HepG2 (cell line): Measurements from ENCODE around the gene AEN. TPM values are rescaled to one million over a fixed set of nuclear protein-coding genes. Genes with fewer than 3 reads are reported as not detected.
A peak's percentile ranks its signal among the peaks of the same experiment; 100 is the strongest.

Experiments used
- AGO1 ChIP-seq: fragments of 200-400 bp; formaldehyde crosslinking; IDR thresholded peaks from 2 replicates; pipeline ENCODE4 v1.6.1; 2017; ENCODE audit warnings: mild to moderate bottlenecking, low read depth, low read length, moderate library complexity; ENCODE audit not compliant: poor library complexity, severe bottlenecking
- CBX5 ChIP-seq: sonication (generic); formaldehyde crosslinking; IDR thresholded peaks from 2 replicates; pipeline ENCODE4 v1.4.0; 2020; ENCODE audit warnings: missing genetic modification reagents, borderline replicate concordance
- CCDC6 ChIP-seq: sonication (generic); formaldehyde crosslinking; IDR thresholded peaks from 2 replicates; pipeline ENCODE4 v1.8.1; 2022; ENCODE audit warnings: mild to moderate bottlenecking, missing genetic modification reagents, moderate library complexity
- CENPBD1 ChIP-seq: sonication (generic); formaldehyde crosslinking; IDR thresholded peaks from 2 replicates; pipeline ENCODE4 v1.8.0; 2022; ENCODE audit warnings: missing genetic modification reagents, low read depth, mild to moderate bottlenecking, borderline replicate concordance
- HOXA5 ChIP-seq: sonication (generic); formaldehyde crosslinking; IDR thresholded peaks from 2 replicates; pipeline ENCODE4 v1.4.0; 2020; ENCODE audit warnings: missing genetic modification reagents
- KDM2A ChIP-seq: sonication (generic); formaldehyde crosslinking; IDR thresholded peaks from 2 replicates; pipeline ENCODE4 v1.4.0; 2020; ENCODE audit warnings: low read depth, missing genetic modification reagents, borderline replicate concordance
- MXD3 ChIP-seq: IDR thresholded peaks from 2 replicates; pipeline ENCODE4 v1.6.1; 2016; ENCODE audit warnings: mild to moderate bottlenecking, missing biosample characterization, missing genetic modification reagents
- RBAK ChIP-seq: sonication (generic); formaldehyde crosslinking; IDR thresholded peaks from 2 replicates; pipeline ENCODE4 v1.5.1; 2020; ENCODE audit warnings: mild to moderate bottlenecking, missing genetic modification reagents
- SKIL ChIP-seq: sonication (generic); formaldehyde crosslinking; IDR thresholded peaks from 2 replicates; pipeline ENCODE4 v1.8.0; 2022; ENCODE audit warnings: missing genetic modification reagents, mild to moderate bottlenecking, moderate library complexity, borderline replicate concordance
- SMYD3 ChIP-seq: sonication (generic); formaldehyde crosslinking; IDR thresholded peaks from 2 replicates; pipeline ENCODE4 v1.8.1; 2023; ENCODE audit warnings: mild to moderate bottlenecking, missing genetic modification reagents
- USF2 ChIP-seq, 2 experiments: sonication (generic) in 1 of 2; formaldehyde crosslinking in 1 of 2; IDR thresholded peaks; 2 replicates each; pipeline versions ENCODE4 v1.5.1 to v1.6.1; 2011 to 2020; ENCODE audit warnings: borderline replicate concordance in 1 of 2, low read depth in 1 of 2, low read length in 1 of 2, mild to moderate bottlenecking in 1 of 2, missing genetic modification reagents in 1 of 2, moderate library complexity in 1 of 2
- WIZ ChIP-seq: sonication (generic); formaldehyde crosslinking; IDR thresholded peaks from 2 replicates; pipeline ENCODE4 v1.5.1; 2020; ENCODE audit warnings: mild to moderate bottlenecking, missing genetic modification reagents
- ZNF18 ChIP-seq: sonication (generic); formaldehyde crosslinking; IDR thresholded peaks from 2 replicates; pipeline ENCODE4 v1.8.0; 2022; ENCODE audit warnings: mild to moderate bottlenecking, missing genetic modification reagents; ENCODE audit not compliant: insufficient replicate concordance
- ZNF296 ChIP-seq: sonication (generic); formaldehyde crosslinking; conservative IDR thresholded peaks from 2 replicates; pipeline ENCODE4 v1.5.0; 2020; ENCODE audit warnings: mild to moderate bottlenecking, missing genetic modification reagents
- ZNF350 ChIP-seq: sonication (generic); formaldehyde crosslinking; IDR thresholded peaks from 2 replicates; pipeline ENCODE4 v1.4.0; 2020; ENCODE audit warnings: mild to moderate bottlenecking, low read depth, missing genetic modification reagents, borderline replicate concordance
- ZNF547 ChIP-seq: sonication (generic); formaldehyde crosslinking; IDR thresholded peaks from 2 replicates; pipeline ENCODE4 v1.5.1; 2020; ENCODE audit warnings: mild to moderate bottlenecking, missing genetic modification reagents
- ZNF549 ChIP-seq: sonication (generic); formaldehyde crosslinking; IDR thresholded peaks from 2 replicates; pipeline ENCODE4 v1.5.0; 2020; ENCODE audit warnings: missing genetic modification reagents
- ZNF550 ChIP-seq: sonication (generic); formaldehyde crosslinking; IDR thresholded peaks from 2 replicates; pipeline ENCODE4 v1.4.0; 2020; ENCODE audit warnings: mild to moderate bottlenecking, missing genetic modification reagents, borderline replicate concordance
- ZNF576 ChIP-seq: sonication (generic); formaldehyde crosslinking; IDR thresholded peaks from 2 replicates; pipeline ENCODE4 v1.4.0; 2020; ENCODE audit warnings: mild to moderate bottlenecking, missing genetic modification reagents
- polyA plus RNA-seq, 8 experiments: library from polyadenylated mRNA; depleted of rRNA in 3 of 8; stranded (reverse) in 7 of 8; unstranded in 1 of 8; fragments of >200 nt; fragmentation: Illumina TruSeq in 4 of 8; extraction: Trizol in 4 of 8; gene quantifications; 2 replicates each; pipeline versions ENCODE4 v1.2.1 to v1.2.3, GENCODE V29; 2011 to 2016; ENCODE audit warnings: low read depth in 4 of 8, missing spikeins in 1 of 8, mixed read lengths in 1 of 8; ENCODE audit not compliant: insufficient read depth in 1 of 8
- total RNA-seq, 5 experiments: library from RNA; depleted of rRNA; stranded (reverse); fragments of >200 nt; fragmentation: Illumina TruSeq; extraction: Trizol; gene quantifications; 2 replicates each; pipeline ENCODE4 v1.2.3, GENCODE V29; 2016; ENCODE audit warnings: low read depth in 1 of 5

AEN gene
- total and polyA plus RNA-seq, 2 of the 13 experiments (the other 11 are each of a cell fraction or from before 2014, with no cell fraction given): 51.3 to 118 TPM

GRCh38 chr15:88620995-88621772, at the start of gene AEN (continued):
- TF ChIP-seq SKIL (CRISPR knock-in tag) (no peak), KDM2A (CRISPR knock-in tag) (peak; percentile 42; the same call in 1 of the 2 replicates), ZNF296 (CRISPR knock-in tag) (0 out of 2 replicates have a peak, but pooled peaks have one; percentile 73), CENPBD1 (CRISPR knock-in tag) (no peak), WIZ (no peak), ZNF576 (CRISPR knock-in tag) (no peak), CCDC6 (CRISPR knock-in tag) (no peak; the same call in 1 of the 2 replicates), AGO1 (no peak), ZNF549 (no peak), ZNF550 (CRISPR knock-in tag) (no peak; the same call in 1 of the 2 replicates), ZNF18 (CRISPR knock-in tag) (no peak), CBX5 (CRISPR knock-in tag) (no peak), USF2 (IDR thresholded peaks at IDR 0.05; ENCODE audit: low read depth, low read length) (no peak), USF2 (CRISPR knock-in tag; IDR thresholded peaks at IDR 0.05; ENCODE audit: borderline replicate concordance) (peak; percentile 38; the same call in 1 of the 2 replicates), ZNF350 (CRISPR knock-in tag) (no peak), MXD3 (CRISPR knock-in tag) (peak; percentile 96), RBAK (CRISPR knock-in tag) (no peak), HOXA5 (CRISPR knock-in tag) (0 out of 2 replicates have a peak, but pooled peaks have one; percentile 54), SMYD3 (no peak), ZNF547 (CRISPR knock-in tag) (peak; percentile 93)
